ENCODE results near the gene WWOX. TPM values are rescaled to one million over a fixed set of nuclear protein-coding genes. Genes with fewer than 3 reads are reported as not detected.

WWOX gene
- total RNA-seq, 1 experiment from 2014 or later, result 28.3 TPM

GRCh38 chr16:78984324-78984723 lies 884.9 kb downstream of the WWOX start:
- no peak overlapping the region for H3K9ac ChIP-seq (ENCODE audit: low read length)
- CTCF ChIA-PET, result no interaction called here
- no peak overlapping the region for H3K4me3 ChIP-seq (ENCODE audit: low read length)
- H3F3A ChIP-seq (ENCODE audit: low read length, unreplicated experiment), result no peaks in the 10 kb centered on the region
- POLR2A ChIA-PET (ENCODE audit: unreplicated experiment), result interaction anchor here (0.6 kb wide), 1 partner anchor 48 kb away, joined by 5 read pairs; no protein-coding TSS in a partner anchor
- H3K36me3 ChIP-seq (ENCODE audit: low read depth, low read length), result no peaks in the 10 kb centered on the region
- TF ChIP-seq EZH2phosphoT487 (IDR thresholded peaks at IDR 0.05; ENCODE audit: borderline replicate concordance, low read length) (no peak), EZH2 (IDR thresholded peaks at IDR 0.05; ENCODE audit: low read length, unreplicated experiment) (no peak), CTCF (conservative IDR thresholded peaks at IDR 0.05; ENCODE audit: low read depth, low read length) (no peak)
- no peaks in the 10 kb centered on the region for H4K20me1 ChIP-seq (ENCODE audit: low read length)
- H3K27ac ChIP-seq (ENCODE audit: low read length), result no peak overlapping the region
- H3K4me2 ChIP-seq (ENCODE audit: low read length), result no peak overlapping the region
- H2AFZ ChIP-seq (ENCODE audit: low read length), result no peak overlapping the region
- H3K27me3 ChIP-seq (ENCODE audit: low read length), result no peaks in the 10 kb centered on the region
- H3K79me2 ChIP-seq (ENCODE audit: low read length), result no peaks in the 10 kb centered on the region
- BruUV-seq (replicated peaks), result no TSS peak
- intact Hi-C loops (cut with micrococcal nuclease), result no loop called here
- no peaks in the 10 kb centered on the region for H3K9me2 ChIP-seq (replicated peaks; ENCODE audit: low read length)
- no peak for ATAC-seq
- no peak for DNase-seq
- H3K9me3 ChIP-seq (ENCODE audit: low read length), result no peaks in the 10 kb centered on the region
- no peaks in the 10 kb centered on the region for H3K4me1 ChIP-seq (ENCODE audit: insufficient read depth, low read length)

GRCh38 chr16:78984887-78985464 lies 885.5 kb downstream of the WWOX start:
- ChIA-PET POLR2A (ENCODE audit: unreplicated experiment) (interaction anchor here (0.6 kb wide), 1 partner anchor 48 kb away, joined by 5 read pairs; no protein-coding TSS in a partner anchor), CTCF (no interaction called here)
- DNase-seq (no peak), ATAC-seq (no peak)
- Histone ChIP-seq H3F3A (ENCODE audit: low read length, unreplicated experiment) (no peaks in the 10 kb centered on the region), H3K4me1 (ENCODE audit: insufficient read depth, low read length) (no peaks in the 10 kb centered on the region), H3K79me2 (ENCODE audit: low read length) (no peaks in the 10 kb centered on the region), H3K27ac (ENCODE audit: low read length) (no peak overlapping the region), H3K9me3 (ENCODE audit: low read length) (no peaks in the 10 kb centered on the region), H3K27me3 (ENCODE audit: low read length) (no peaks in the 10 kb centered on the region), H3K9ac (ENCODE audit: low read length) (no peak overlapping the region), H2AFZ (ENCODE audit: low read length) (no peak overlapping the region), H3K36me3 (ENCODE audit: low read depth, low read length) (no peaks in the 10 kb centered on the region), H3K9me2 (replicated peaks; ENCODE audit: low read length) (no peaks in the 10 kb centered on the region), H3K4me3 (ENCODE audit: low read length) (no peak overlapping the region), H4K20me1 (ENCODE audit: low read length) (no peaks in the 10 kb centered on the region), H3K4me2 (ENCODE audit: low read length) (no peak overlapping the region)
- TF ChIP-seq EZH2 (IDR thresholded peaks at IDR 0.05; ENCODE audit: low read length, unreplicated experiment) (no peak), EZH2phosphoT487 (IDR thresholded peaks at IDR 0.05; ENCODE audit: borderline replicate concordance, low read length) (no peak)
- intact Hi-C loops (cut with micrococcal nuclease), result no loop called here
- BruUV-seq (replicated peaks), result no TSS peak

- H3K36me3 ChIP-seq (ENCODE audit: low read depth, low read length), result no peaks in the 10 kb centered on the region
- ATAC-seq (no peak), DNase-seq (no peak)
- H3K4me1 ChIP-seq (ENCODE audit: insufficient read depth, low read length), result no peaks in the 10 kb centered on the region
- BruUV-seq (replicated peaks), result no TSS peak
- H2AFZ ChIP-seq (ENCODE audit: low read length), result no peak overlapping the region
- H3K9me3 ChIP-seq (ENCODE audit: low read length), result no peaks in the 10 kb centered on the region
- H3K9me2 ChIP-seq (replicated peaks; ENCODE audit: low read length), result no peaks in the 10 kb centered on the region
- no peaks in the 10 kb centered on the region for H3K27me3 ChIP-seq (ENCODE audit: low read length)
- H3K79me2 ChIP-seq (ENCODE audit: low read length), result no peaks in the 10 kb centered on the region
- no peaks in the 10 kb centered on the region for H3F3A ChIP-seq (ENCODE audit: low read length, unreplicated experiment)
- H3K4me3 ChIP-seq (ENCODE audit: low read length), result no peak overlapping the region
- TF ChIP-seq EZH2 (IDR thresholded peaks at IDR 0.05; ENCODE audit: low read length, unreplicated experiment) (no peak), CTCF (conservative IDR thresholded peaks at IDR 0.05; ENCODE audit: low read depth, low read length) (no peak), EZH2phosphoT487 (IDR thresholded peaks at IDR 0.05; ENCODE audit: borderline replicate concordance, low read length) (no peak)
- ChIA-PET POLR2A (ENCODE audit: unreplicated experiment) (no interaction called here), CTCF (no interaction called here)
- no peaks in the 10 kb centered on the region for H4K20me1 ChIP-seq (ENCODE audit: low read length)
- no peak overlapping the region for H3K9ac ChIP-seq (ENCODE audit: low read length)
- intact Hi-C loops (cut with micrococcal nuclease), result no loop called here
- H3K4me2 ChIP-seq (ENCODE audit: low read length), result no peak overlapping the region
- H3K27ac ChIP-seq (ENCODE audit: low read length), result no peak overlapping the region
These were observed 886.5 kb downstream of the WWOX start for GRCh38 chr16:78985716-78986605.
